WTC11 (cell line): ENCODE results near the gene THSD8. TPM values are rescaled to one million over a fixed set of nuclear protein-coding genes. Genes with fewer than 3 reads are reported as not detected.

Experiments
- microRNA-seq: library from miRNA; unstranded; fragments of <30 nt; microRNA quantifications from one replicate; pipeline ENCODE4 v1.2.0, GENCODE V29; 2022; ENCODE audit warnings: borderline number of aligned reads
- total RNA-seq: library from RNA; stranded (reverse); gene quantifications from 3 replicates; pipeline ENCODE4 v1.2.3, GENCODE V29; 2021

The THSD8 gene
- total RNA-seq, 1 experiment from 2014 or later, result 30.1 TPM

Small RNAs within 50 kb of the gene (microRNA-seq; reads per million reads assigned to microRNA genes)
- gene MIR5684 (not detected), gene MIR6794 (not detected)

Other genes with a start within 250 kb of the THSD8 start
- 7.3 to 7.7 TPM (median 7.6 TPM) in 3 replicates for gene ZNF490, start 191.3 kb upstream of the THSD8 start, total RNA-seq
- 21.4 to 25.9 TPM (median 23.9 TPM) in 3 replicates for gene ZNF791, start 191.1 kb upstream of the THSD8 start, total RNA-seq
- gene MAN2B1, start 135.3 kb upstream of the THSD8 start, total RNA-seq, result 69.2 to 73.4 TPM (median 72.0 TPM) in 3 replicates
- gene WDR83, start 135.3 kb upstream of the THSD8 start, total RNA-seq, result 21.8 to 26.3 TPM (median 23.7 TPM) in 3 replicates
- 93.3 to 115 TPM (median 104 TPM) in 3 replicates for gene DHPS, start 120.2 kb upstream of the THSD8 start, total RNA-seq
- gene GNG14, start 114.1 kb upstream of the THSD8 start, total RNA-seq, result not detected in 3 replicates
- gene FBXW9, start 105.4 kb upstream of the THSD8 start, total RNA-seq, result 13.7 to 16.0 TPM (median 15.2 TPM) in 3 replicates
- gene TNPO2, start 78.1 kb upstream of the THSD8 start, total RNA-seq, result 90.9 to 105 TPM (median 94.4 TPM) in 3 replicates
- gene TRIR, start 67.4 kb upstream of the THSD8 start, total RNA-seq, result 165 to 172 TPM (median 167 TPM) in 3 replicates
- gene GET3, start 64.6 kb upstream of the THSD8 start, total RNA-seq, result 104 to 110 TPM (median 104 TPM) in 3 replicates
- 3.3 to 4.7 TPM (median 4.1 TPM) in 3 replicates for gene BEST2, start 50.3 kb upstream of the THSD8 start, total RNA-seq
- gene HOOK2, start 26.5 kb upstream of the THSD8 start, total RNA-seq, result 70.0 to 83.3 TPM (median 81.4 TPM) in 3 replicates
- gene JUNB, start 10.6 kb upstream of the THSD8 start, total RNA-seq, result 6.6 to 11.5 TPM (median 10.2 TPM) in 3 replicates
- gene PRDX2, start 269 bp upstream of the THSD8 start, total RNA-seq, result 378 to 447 TPM (median 447 TPM) in 3 replicates
- 71.3 to 78.2 TPM (median 72.9 TPM) in 3 replicates for gene RNASEH2A, start 4.5 kb downstream of the THSD8 start, total RNA-seq
- gene RTBDN, start 32.5 kb downstream of the THSD8 start, total RNA-seq, result 2.4 to 3.8 TPM (median 3.1 TPM) in 3 replicates
- gene MAST1, start 36.4 kb downstream of the THSD8 start, total RNA-seq, result 24.3 to 28.4 TPM (median 27.3 TPM) in 3 replicates
- gene DNASE2, start 79.4 kb downstream of the THSD8 start, total RNA-seq, result 31.7 to 35.7 TPM (median 33.4 TPM) in 3 replicates
- 0.32 to 0.89 TPM (median 0.72 TPM) in 3 replicates for gene KLF1, start 85.1 kb downstream of the THSD8 start, total RNA-seq
- 58.6 to 69.0 TPM (median 59.8 TPM) in 3 replicates for gene GCDH, start 89.1 kb downstream of the THSD8 start, total RNA-seq
- gene SYCE2, start 117.2 kb downstream of the THSD8 start, total RNA-seq, result 1.1 to 2.2 TPM (median 1.9 TPM) in 3 replicates
- 103 to 108 TPM (median 106 TPM) in 3 replicates for gene FARSA, start 131.6 kb downstream of the THSD8 start, total RNA-seq
- 977 to 1,088 TPM (median 978 TPM) in 3 replicates for gene CALR, start 136.5 kb downstream of the THSD8 start, total RNA-seq
- gene RAD23A, start 143.8 kb downstream of the THSD8 start, total RNA-seq, result 84.3 to 96.6 TPM (median 96.2 TPM) in 3 replicates
- gene GADD45GIP1, start 155.2 kb downstream of the THSD8 start, total RNA-seq, result 54.4 to 57.9 TPM (median 56.1 TPM) in 3 replicates
- gene DAND5, start 167.5 kb downstream of the THSD8 start, total RNA-seq, result 0.18 to 0.23 TPM (median 0.22 TPM) in 3 replicates
- gene NFIX, start 193.4 kb downstream of the THSD8 start, total RNA-seq, result 0.44 to 1.5 TPM (median 1.4 TPM) in 3 replicates